Stimulated activated CD8-positive, alpha-beta memory T cell treated with anti-CD3 and anti-CD28 coated beads, Interleukin-15, amount 100 ng/mL, for 48 hours (primary cell): Measurements from ENCODE around the gene RUNX1.

Experiments
- DNase-seq, 2 donors: peaks; one replicate each; pipeline ENCODE4 v3.0.0-alpha.2; 2020; ENCODE audit warnings: low read depth in 2 of 2

The RUNX1 gene

DNA sequence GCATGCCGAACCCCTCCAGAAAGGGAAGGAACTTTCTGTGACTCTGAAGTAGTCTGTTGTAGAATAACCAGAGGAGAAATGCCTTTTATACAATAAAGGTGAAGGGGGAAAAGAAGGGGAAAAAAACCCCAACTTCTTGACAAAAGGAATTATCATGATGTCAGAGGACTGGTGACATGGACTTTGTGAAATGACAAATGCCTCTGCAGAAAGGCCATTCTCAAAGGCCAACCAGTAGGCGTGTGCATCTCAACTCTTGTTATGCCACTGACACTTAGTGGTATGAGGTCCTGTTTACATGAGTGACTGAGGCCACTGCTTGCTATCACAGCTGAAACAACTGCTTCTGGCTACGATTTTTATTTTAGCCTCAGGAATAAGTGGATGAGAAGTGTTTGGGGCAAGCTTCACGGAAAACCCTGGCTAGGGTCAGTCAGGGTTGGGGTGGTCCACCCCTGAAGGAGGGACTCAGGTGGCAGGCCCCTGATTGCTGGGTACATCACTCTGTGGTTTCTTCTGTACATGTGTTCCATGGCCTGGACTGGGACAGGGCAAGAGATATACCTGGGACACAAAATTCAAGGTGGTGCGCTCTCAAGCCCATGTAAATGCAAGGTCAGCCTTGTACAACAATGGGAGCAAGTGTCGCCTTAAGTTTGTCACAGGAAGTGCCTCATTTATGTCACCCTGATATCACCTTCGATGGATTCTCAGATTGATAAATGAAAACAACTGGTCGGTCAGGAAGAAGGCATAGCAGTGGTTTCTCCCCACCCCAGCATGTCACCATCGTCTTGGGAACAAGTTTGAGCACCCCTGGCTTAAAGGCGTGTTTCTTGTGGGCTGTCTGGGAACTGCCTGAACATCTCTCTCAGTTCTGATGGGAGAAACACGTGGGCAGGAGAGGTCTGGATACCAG lies 12.4 kb downstream of the RUNX1 start:
- DNase-seq: no peak

DNA sequence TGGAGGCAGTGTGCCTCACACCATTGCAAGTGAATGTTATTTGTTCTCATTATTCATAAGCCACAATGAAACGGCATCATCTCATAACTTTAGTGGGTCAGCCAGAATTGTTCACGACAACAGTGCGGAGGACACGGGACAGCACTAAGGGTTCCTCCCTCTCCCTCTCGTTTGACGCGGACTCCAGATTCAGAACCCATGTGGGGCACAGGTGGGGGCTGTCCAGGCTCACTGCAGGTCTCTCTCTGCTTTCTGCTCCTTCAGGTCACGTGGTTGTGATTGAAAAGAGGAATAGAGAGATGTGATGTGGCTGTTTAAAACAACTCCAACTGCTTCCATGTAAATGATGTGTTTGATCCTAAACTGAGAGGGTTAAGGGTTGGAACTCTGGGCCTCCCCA lies 13.5 kb downstream of the RUNX1 start:
- no peak for DNase-seq

DNA sequence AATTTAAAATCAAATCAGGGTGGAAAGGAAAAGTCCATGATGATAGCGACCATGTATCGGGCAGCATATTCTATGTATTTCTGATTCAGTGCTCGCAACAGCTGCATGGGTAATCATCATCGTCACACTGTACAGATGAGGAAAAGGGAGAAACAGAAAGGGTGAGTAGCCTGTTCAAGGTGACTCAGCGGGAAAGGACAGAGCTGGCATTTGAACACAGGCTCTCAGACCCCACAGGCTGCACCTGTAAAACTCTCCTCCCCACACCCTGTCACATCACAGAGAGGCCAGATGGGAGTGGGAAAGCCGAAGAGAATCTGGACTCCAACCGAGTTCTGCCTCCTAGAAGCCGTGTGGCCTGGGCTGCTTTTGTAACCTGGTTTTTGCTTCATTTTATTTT lies 14.0 kb downstream of the RUNX1 start:
- DNase-seq: no peak

DNA sequence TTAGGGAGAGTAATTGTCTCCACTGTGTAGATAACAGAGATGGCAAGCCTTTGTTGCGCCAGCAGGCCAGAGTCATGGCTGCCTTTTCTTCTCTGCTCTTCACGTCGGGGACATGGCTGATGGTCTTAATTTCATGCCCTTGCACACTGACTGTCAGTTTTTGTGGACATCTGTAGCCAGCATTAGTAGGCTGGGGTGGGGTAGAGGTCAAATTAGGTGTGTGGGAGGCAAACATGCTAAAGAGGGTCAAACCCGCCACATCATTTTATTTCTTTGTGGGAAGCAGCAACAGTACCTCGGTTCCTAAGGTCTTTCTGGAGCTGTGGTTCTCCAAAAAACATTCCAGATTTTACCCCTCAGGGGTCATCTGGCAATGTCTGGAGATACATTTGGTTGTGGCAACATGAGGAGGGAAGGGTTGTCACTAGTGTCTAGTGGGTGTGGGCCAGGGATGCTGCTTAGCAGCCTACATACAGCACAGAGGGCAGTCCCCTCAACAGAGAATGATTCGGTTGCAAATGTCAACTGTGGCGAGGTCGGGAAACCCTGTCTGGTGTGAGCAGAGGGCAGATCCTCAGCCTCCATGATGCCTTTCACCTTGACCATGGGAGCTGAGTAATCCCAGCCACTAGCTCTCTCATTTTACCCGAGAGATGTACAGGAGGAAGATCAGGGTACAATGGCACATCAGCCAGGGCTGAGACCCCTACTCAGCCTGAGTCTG lies 14.7 kb downstream of the RUNX1 start:
- DNase-seq: no peak

DNA sequence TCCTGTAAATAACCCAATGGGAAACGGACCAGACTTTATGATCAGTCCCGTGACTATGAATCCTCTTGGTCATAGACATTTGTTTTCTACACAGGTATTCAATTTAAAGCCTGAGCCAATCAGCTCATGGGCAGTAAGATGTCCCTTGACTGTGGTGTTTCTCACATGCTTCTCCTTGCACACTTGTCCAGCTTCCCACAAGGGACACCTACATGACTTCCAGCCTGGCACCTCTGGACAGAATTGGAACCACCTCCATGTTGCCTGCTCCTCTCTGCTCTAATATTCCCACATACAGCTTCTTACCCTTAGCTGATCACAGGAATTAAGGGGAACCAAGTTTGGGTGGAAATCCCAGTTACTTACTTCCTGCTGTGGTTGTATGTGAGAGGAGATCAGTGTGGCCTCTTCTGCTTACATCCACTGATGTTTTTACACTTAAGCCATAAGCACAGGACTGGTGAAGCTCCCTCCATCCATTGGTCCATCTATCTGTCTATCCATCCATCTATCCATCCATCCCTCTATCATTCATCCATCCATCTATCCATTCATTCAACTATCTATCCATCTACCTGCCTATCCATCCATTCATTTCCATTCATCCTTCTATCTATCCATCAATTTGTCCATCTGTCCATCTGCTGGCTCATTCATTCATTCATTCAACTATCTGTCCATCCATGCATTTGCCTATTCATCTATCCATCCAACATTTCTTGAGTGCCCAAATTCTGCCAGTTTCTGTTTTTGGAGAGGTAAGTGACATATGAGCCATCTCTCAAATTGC lies 16.4 kb downstream of the RUNX1 start:
- DNase-seq: no peak

DNA sequence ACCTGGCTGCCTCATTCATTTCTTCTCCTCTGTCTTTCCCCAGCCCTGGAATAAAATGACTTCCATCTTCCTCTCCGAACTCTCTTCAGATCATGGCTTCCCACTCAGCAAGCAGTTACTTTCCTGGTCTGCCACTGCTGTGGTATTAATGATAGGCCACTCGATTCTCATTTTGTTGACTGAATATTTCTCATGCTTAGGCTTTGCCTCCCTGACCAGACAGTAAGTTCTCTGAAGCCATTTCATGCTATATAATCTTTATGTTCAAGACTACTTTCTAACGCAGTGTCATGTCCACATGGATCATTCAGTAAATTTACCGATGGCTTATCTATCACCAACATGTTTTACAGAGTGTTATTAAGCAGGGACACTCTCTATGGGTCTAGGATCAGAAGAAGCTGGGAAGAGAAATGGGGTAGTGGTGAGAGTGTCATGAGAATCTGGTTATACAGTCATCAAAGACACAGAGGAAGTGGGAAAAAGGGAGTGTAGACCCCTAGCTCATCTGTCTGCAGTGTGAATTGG lies 20.6 kb downstream of the RUNX1 start:
- no peak for DNase-seq

DNA sequence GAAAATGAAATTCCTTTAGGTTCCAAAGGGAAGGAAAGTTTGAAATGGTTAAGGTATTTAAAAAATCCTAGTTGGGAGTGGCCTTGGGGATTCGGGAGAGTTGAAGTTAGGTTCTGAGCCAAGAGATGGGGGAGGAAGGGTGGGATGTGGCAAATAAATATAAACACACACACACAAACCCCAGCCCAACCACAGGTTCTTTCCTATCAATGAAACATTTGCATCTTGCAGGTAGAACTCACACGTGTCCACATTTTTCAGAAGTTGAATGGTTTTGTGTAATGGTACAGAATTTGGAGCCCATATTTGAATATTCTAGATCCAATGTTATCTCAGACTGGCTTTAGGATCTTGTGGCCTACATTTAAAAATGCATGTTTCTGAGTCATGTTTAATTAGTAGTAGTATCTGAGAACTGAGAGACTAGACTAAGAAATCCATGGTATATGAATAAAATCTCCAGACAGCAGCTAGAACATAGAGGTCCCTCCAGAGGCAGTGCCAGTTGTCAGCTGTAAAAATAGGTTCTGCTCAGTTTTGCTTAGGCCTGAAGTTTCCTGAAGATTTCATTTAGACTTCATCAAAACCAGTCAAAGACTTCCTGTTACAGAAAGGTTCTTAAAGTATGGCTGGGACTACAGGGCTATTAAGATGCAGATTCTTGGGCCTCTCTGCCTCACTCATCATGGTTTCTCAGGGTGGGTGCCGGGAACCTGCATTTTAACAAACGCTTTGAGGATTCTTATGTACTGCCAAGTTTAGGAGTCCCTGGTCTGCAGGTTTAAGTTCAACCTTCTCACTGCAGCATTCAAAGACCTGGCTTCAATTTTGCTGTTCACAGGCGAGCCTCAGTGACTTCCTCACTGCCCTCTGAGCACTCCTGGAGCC lies 21.3 kb downstream of the RUNX1 start:
- no peak for DNase-seq

DNA sequence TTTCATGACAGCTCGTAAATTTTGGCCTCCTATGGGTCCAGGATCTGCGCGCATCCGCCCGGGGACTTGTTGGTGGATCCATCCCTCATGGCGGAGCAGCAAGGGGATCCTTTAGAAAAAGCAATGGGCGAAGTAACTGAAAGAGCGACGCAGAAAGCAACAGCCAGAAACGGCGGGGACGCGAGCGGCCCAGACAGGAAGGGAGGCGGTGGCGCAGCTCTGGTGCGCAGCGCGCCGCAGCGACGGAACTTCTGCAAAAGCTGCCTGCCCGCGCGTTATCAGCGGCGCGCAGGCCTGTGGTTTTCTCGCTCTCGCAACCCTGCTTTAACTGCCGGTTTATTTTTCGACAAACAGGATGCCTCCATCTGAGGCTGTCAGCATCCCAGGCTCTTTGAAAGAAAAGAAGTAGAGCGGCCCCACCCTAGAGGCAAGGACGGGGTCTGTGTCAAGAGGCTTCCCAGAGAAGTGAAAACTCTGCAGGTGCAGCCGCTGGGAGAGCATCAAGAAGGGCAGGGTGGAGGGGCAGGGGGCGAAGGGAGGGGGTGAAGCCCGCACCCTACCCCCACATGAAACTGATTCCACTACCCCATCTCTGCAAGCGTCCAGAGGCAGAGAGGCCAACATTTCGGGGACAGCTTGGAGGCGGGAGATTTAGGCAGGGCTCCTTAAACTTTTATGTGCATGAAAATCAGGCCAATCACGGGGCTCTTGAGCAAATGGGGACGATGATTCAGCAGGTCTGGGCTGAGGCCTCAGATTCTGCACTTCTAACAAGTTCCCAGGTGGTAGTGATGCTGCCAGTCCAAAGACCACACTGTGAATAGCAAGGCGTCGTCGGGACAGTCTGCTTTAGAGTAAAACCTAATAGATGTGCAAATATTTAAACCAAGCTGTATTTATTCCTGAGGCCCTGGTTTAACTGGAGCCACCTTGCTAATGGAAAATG lies 22.2 kb downstream of the RUNX1 start:
- DNase-seq: peak; percentile 75 to 76

DNA sequence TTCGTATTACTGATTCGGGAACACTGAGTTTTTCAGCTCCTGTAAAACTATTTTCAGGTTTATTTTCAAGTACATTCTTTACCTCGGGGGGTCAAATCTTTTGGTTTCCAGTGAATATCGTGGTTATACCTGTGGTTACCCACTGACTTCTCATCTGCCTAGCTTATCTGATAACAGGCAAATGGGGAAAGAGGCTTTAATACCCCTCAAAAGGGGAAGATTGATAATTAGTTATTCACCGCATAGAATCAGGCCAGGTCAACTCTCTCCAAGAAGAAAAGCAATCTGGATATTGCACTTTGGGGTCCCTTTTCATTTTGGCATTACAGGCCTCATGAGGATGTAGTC lies 23.0 kb downstream of the RUNX1 start:
- DNase-seq: no peak

DNA sequence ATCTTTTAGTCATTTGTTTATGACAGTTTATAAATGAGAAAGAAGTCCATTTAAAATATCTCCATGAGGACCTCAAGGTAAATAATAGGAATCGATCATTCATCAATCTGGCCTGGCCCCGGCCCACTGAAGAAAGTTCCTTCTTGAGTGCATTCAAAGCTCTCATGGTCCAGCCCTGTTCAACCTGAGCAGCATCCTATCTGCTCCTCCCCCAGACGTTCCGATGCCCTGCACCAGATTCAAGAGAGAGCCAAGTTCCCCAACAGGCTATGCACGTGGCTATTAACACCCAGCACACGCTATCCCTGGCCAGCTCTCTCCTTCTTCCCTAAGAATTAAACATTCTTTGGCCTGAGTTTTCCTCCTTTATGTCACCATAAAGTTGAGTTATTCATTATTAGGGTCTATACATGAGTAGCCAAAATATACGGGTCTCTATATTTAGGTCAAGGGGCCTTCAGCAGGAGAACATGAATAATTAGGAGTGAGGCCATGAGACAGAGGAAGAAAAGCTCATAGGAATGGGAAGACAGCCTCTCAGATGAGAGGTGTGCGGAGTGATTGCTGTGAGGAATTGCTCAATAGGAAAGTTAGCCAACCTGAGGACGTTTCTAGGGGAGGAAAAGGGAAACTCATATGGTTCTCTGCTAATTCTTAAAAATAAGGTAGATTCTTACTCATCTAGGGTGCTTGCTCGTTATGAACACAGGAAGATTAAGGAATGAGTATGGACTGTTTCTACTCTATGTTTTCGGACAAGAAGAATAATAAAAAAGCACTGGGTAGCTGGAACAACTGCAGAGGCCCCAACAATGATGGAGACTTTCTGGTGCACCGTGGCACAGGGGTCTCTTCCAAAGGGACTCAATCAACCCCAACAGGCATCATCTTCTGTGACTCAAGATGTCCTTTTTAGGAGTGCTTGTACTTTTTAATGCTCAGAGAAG lies 23.6 kb downstream of the RUNX1 start:
- DNase-seq: no peak

DNA sequence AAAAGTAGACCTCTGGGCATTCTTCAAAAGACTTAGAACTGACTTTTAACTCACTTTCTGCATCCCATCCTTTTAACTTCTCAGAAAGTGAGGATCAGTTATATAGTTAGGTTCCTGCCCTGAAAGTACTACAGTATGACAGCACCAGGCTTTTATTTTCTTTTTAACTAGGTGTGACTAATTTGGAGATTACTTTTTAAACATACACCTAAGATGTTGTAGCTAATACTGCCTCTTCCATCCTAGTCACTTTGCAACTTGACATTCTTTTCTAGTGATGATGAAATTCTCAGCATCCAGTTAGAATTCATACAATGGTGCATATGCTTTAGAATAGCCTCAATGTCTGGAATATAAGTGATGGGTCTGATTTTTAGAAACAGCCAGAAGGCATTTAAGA lies 24.6 kb downstream of the RUNX1 start:
- DNase-seq: no peak

DNA sequence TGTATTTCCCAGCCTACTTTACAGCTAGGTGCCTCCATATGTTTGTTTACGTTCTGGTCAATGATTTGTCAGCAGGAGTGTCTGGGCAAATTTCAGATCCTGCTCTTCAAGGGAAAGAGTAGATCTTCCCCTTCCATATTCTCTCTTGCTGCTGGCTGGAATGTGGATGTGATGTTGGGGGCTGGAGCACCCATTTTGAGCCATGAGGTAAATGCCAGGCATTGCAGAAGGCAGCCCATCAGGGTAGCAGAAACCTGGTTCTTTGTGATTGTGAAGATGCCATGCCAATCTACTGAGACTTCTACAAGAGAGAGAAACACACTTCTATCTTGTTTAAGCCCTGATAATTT lies 25.1 kb downstream of the RUNX1 start:
- no peak for DNase-seq

DNA sequence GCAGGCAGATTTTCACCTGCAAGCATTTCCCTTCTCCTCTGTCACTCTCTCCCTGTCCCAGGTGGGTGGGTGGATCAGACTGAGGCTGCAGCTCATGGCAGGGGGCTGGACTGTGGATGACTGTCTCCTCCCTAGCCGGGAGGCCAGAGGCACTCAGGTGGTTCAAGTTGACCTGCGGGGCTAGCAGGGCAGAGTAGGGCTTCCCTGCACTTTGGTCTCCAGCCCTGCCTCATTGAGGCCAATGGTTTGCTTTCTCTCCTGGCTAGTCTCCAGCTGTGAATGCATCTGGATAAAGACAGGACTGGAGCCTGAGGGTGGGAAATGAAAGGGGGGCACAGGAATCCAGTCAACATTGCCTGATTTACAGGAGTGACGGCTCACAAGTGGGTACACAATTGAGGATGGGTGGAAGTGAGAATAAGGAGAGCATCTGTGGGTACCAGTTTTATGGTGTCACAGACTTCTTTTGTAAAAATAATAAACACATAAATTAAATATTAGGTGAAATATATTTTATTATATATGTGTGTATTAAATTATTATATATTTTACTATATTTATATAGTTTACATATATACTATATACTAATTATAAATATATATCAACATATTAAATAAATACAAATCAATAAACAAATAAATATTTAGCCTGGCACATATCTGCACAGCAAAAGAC lies 25.6 kb downstream of the RUNX1 start:
- DNase-seq: no peak

DNA sequence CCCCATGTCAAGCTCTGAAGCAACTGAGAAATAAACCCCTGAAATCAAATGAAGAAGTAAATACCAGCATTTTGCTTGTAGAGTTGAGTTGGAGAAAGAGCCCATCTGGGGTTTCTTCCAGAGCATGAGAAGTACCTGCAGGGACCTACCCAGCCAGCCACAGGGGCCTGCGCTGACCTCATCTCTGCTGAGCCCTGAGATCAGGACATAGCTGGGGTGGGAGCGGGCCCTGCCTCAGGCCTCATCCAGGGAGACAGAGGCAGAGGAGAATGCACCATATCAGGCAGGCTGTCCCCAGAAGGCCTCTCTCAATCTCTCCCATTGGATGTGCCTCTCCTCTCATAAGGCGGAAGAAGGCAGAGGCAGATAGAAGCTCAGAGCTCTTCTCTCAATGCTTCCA lies 27.6 kb downstream of the RUNX1 start:
- no peak for DNase-seq

DNA sequence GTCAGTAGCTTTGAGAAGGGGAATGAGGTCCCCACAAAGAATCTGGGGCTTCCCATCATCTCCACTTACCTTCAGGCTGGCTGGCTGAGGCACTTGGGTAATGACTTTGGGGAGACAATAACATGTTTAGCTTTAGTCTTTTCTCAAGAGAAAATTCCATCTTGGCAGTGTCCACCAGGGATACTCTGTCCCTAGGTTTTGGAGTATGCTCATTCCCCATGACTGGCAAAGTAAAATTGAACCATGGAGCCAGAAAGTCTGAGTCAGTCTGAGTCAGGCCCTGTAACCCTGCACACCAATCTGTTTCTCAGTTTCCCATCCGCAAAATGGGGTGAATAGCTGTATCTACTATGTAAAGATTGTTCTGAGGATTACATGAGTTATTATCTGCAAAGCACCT lies 28.2 kb downstream of the RUNX1 start:
- DNase-seq: no peak

DNA sequence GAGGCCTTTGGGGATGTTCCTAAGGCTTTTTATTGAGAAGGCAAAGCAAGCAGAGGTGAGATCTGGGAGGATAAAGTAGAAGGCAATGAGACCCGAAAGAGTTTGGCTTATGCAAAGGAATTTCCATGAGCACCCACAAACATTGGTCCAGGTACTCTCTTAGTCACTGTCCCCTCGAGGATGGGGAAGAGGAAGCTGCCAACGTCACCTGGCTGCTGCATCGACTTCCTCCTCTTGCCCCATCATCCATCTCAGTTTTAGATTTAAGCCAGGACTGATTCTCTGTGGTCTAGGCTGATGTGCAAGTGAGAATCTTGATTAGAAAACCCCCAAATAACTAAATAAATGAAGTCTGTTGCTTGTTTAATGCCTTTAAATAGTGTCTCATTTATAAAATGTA lies 28.7 kb downstream of the RUNX1 start:
- no peak for DNase-seq

DNA sequence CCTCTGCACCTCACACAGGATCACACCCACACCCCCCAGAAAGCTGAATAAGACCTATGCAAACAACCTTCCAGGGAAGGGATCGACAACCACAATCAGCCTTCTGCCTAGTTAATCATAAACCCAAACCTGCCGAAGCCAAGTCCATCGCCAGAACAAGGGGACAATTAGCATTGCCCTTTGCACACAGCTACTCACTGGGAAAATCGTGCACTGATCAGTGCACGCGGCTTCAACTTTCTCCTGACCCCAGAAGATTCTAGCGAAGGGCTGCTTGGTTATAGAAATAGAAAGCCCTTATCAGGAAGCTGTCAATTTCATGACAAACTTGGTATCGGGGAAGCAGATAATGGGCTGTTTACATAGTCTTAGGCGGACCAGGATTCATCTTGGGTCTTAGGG lies 29.5 kb downstream of the RUNX1 start:
- DNase-seq: no peak

DNA sequence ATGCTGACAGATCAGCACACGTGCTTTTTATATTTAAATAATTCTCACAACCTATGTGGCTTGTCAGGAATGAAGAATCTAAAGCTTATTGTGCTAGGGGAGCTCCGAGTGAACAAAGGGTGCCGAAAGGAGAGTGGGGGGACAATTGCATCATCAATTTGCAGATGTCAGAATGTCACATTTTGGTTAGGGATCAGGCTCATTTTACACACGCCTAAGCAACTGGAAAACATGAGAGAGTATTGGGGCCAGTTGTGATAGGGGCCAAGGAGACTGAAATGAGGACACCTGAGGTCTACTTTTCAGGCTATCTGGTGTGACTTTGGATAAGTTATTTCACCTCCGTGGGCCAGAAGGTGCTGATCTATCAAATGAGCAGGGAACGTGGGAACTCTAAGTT lies 31.8 kb downstream of the RUNX1 start:
- no peak for DNase-seq
